ENCODE measurements around the gene COL4A4. TPM values are rescaled to one million over a fixed set of nuclear protein-coding genes. Genes with fewer than 3 reads are reported as not detected.
"Not testable (repeated sequence)": the region's sequence is repeated elsewhere in the genome, so short reads cannot be mapped to it uniquely, and the experiment has no call there.

Gene COL4A4
- total and polyA plus RNA-seq, 10 donors, result 2.0 to 8.4 (median 5.4) TPM

- TF ChIP-seq POLR2A (IDR thresholded peaks at IDR 0.05) (no peak), POLR2AphosphoS5 (IDR thresholded peaks at IDR 0.05) (no peak), CTCF (IDR thresholded peaks at IDR 0.05 in 8 of 11, conservative IDR thresholded peaks at IDR 0.05 in 3 of 11) (no peak)
- no peaks in the 10 kb centered on the region for H3K27me3 ChIP-seq (replicated peaks in 1 of 7)
- intact Hi-C loops (cut with DNase I; ENCODE audit: low total_unique reads), result no loop called here
- H3K36me3 ChIP-seq, result peaks cover 0 to 25% (median 0%) of the 10 kb centered on the region in 6 donors
- H3K27ac ChIP-seq, result no peak overlapping the region
- H3K4me3 ChIP-seq, result no peak overlapping the region
- H3K4me1 ChIP-seq, result no peaks in the 10 kb centered on the region
- 79 to 91% (median 87%) methylated on average over 6 of the region's 6 CpGs for WGBS, 5 donors
- peaks cover 0 to 12% (median 0%) of the 10 kb centered on the region in 8 donors for H3K9me3 ChIP-seq
- DNase-seq, result no peak
Observed at GRCh38 chr2:227079726-227080125, 84.3 kb downstream of the COL4A4 start.

GRCh38 chr2:227065065-227065464 is 98.9 kb downstream of the COL4A4 start:
- H3K27me3 ChIP-seq (replicated peaks in 1 of 7); H3K9me3 ChIP-seq; H3K36me3 ChIP-seq; DNase-seq; H3K27ac ChIP-seq; H3K4me3 ChIP-seq; H3K4me1 ChIP-seq; intact Hi-C loops (cut with DNase I; ENCODE audit: low total_unique reads): not testable (repeated sequence)
- WGBS, 5 donors, result 75 to 89% (median 88%) methylated on average over 12 to 14 of the region's 14 CpGs

GRCh38 chr2:227058888-227059399 is 105.1 kb downstream of the COL4A4 start:
- intact Hi-C loops (cut with DNase I; ENCODE audit: low total_unique reads), result no loop called here
- 78 to 96% (median 86%) methylated on average over 5 of the region's 5 CpGs for WGBS, 5 donors
- Histone ChIP-seq H3K36me3 (peaks cover 0 to 16% (median 0%) of the 10 kb centered on the region in 6 donors), H3K27ac (no peak overlapping the region), H3K9me3 (no peaks in the 10 kb centered on the region), H3K27me3 (replicated peaks in 1 of 7) (no peaks in the 10 kb centered on the region), H3K4me1 (no peaks in the 10 kb centered on the region), H3K4me3 (no peak overlapping the region)
- DNase-seq, result no peak
- TF ChIP-seq POLR2AphosphoS5 (IDR thresholded peaks at IDR 0.05) (no peak), CTCF (IDR thresholded peaks at IDR 0.05 in 8 of 11, conservative IDR thresholded peaks at IDR 0.05 in 3 of 11) (no peak), POLR2A (IDR thresholded peaks at IDR 0.05) (no peak)

GRCh38 chr2:227057743-227058447 is 106.1 kb downstream of the COL4A4 start:
- Histone ChIP-seq H3K36me3 (peaks cover 0 to 16% (median 0%) of the 10 kb centered on the region in 6 donors), H3K4me1 (no peaks in the 10 kb centered on the region), H3K27ac (no peak overlapping the region), H3K4me3 (no peak overlapping the region), H3K27me3 (replicated peaks in 1 of 7) (no peaks in the 10 kb centered on the region), H3K9me3 (no peaks in the 10 kb centered on the region)
- no peak for TF ChIP-seq POLR2AphosphoS5 (IDR thresholded peaks at IDR 0.05)
- TF ChIP-seq POLR2A (IDR thresholded peaks at IDR 0.05), result no peak
- TF ChIP-seq CTCF (IDR thresholded peaks at IDR 0.05 in 8 of 11, conservative IDR thresholded peaks at IDR 0.05 in 3 of 11), result no peak
- DNase-seq, result no peak
- 76 to 90% (median 87%) methylated on average over 3 of the region's 3 CpGs for WGBS, 5 donors
- intact Hi-C loops (cut with DNase I; ENCODE audit: low total_unique reads), result no loop called here

Measured in spleen (tissue), 11 donors.